Cardiac muscle cell (in vitro differentiated cells and primary cell): Measurements from ENCODE around the gene SEZ6L2. TPM values are rescaled to one million over a fixed set of nuclear protein-coding genes. Genes with fewer than 3 reads are reported as not detected.

ENCODE experiments used
- DNase-seq, 2 donors: peaks; one replicate each; pipeline versions ENCODE4 v3.0.0 to v3.0.0-alpha.2; 2010 to 2017; ENCODE audit warnings: low read depth in 1 of 2, low spot score in 1 of 2
- H3K27ac ChIP-seq: fragments of 200-600 bp; sonication (generic); 2 replicates; pipeline ENCODE4 v1.5.1; 2016
- H3K27me3 ChIP-seq: fragments of 200-600 bp; sonication (generic); 2 replicates; pipeline ENCODE4 v1.6.0; 2016; ENCODE audit warnings: control low read depth
- H3K36me3 ChIP-seq: fragments of 200-600 bp; sonication (generic); 2 replicates; pipeline ENCODE4 v1.5.1; 2016; ENCODE audit warnings: control low read depth
- H3K4me1 ChIP-seq: fragments of 200-600 bp; sonication (generic); 2 replicates; pipeline ENCODE4 v1.8.1; 2017; ENCODE audit warnings: low read depth, mild to moderate bottlenecking, mixed run types
- H3K4me3 ChIP-seq: fragments of 200-600 bp; sonication (generic); 2 replicates; pipeline ENCODE4 v1.5.1; 2016; ENCODE audit warnings: mild to moderate bottlenecking
- H3K9me3 ChIP-seq: fragments of 200-600 bp; sonication (generic); 2 replicates; pipeline ENCODE4 v1.5.1; 2017; ENCODE audit warnings: low read depth, mild to moderate bottlenecking, control low read depth
- CTCF ChIP-seq: IDR thresholded peaks from 2 replicates; pipeline ENCODE4 v1.5.1; 2012; ENCODE audit warnings: low read depth, mild to moderate bottlenecking, low read length
- polyA plus RNA-seq: library from polyadenylated mRNA; unstranded; fragments of >200 nt; fragmentation: Nextera tagmentation; extraction: Ambion mirVana; gene quantifications from 2 replicates; pipeline ENCODE4 v1.2.1, GENCODE V29; 2016
- total RNA-seq: library from RNA; depleted of rRNA; stranded (reverse); fragments of >200 nt; gene quantifications from 2 replicates; pipeline ENCODE4 v1.2.3, GENCODE V29; 2016

The SEZ6L2 gene
- total and polyA plus RNA-seq, 2 experiments from 2014 or later, result 5.8 to 21.1 TPM

- no peaks in the 10 kb centered on the region for H3K9me3 ChIP-seq
- H3K4me1 ChIP-seq, result no peaks in the 10 kb centered on the region
- peak overlapping the region; percentile 99 for H3K27ac ChIP-seq
- H3K36me3 ChIP-seq, result peaks cover 5% of the 10 kb centered on the region
- peak; percentile 11 for TF ChIP-seq CTCF
- H3K27me3 ChIP-seq, result no peaks in the 10 kb centered on the region
- peak; percentile 27 to 43 for DNase-seq
- peak overlapping the region; percentile 88 for H3K4me3 ChIP-seq
These were observed 36.9 kb downstream of the SEZ6L2 start for GRCh38 chr16:29862383-29862883.

GRCh38 chr16:29860218-29860617 lies 39.1 kb downstream of the SEZ6L2 start:
- Histone ChIP-seq H3K4me1 (peaks cover 10% of the 10 kb centered on the region), H3K36me3 (peaks cover 5% of the 10 kb centered on the region), H3K27ac (no peak overlapping the region), H3K9me3 (no peaks in the 10 kb centered on the region), H3K27me3 (no peaks in the 10 kb centered on the region), H3K4me3 (no peak overlapping the region)
- DNase-seq, result no peak
- no peak for TF ChIP-seq CTCF

GRCh38 chr16:29858974-29859373 lies 40.4 kb downstream of the SEZ6L2 start:
- H3K9me3 ChIP-seq, result no peaks in the 10 kb centered on the region
- TF ChIP-seq CTCF, result no peak
- DNase-seq, result no peak
- H3K27ac ChIP-seq, result no peak overlapping the region
- no peak overlapping the region for H3K4me3 ChIP-seq
- peaks cover 10% of the 10 kb centered on the region for H3K4me1 ChIP-seq
- no peaks in the 10 kb centered on the region for H3K27me3 ChIP-seq
- peaks cover 5% of the 10 kb centered on the region for H3K36me3 ChIP-seq

- Histone ChIP-seq H3K4me1 (peaks cover 10% of the 10 kb centered on the region), H3K27ac (no peak overlapping the region), H3K4me3 (no peak overlapping the region), H3K27me3 (no peaks in the 10 kb centered on the region), H3K36me3 (peaks cover 5% of the 10 kb centered on the region), H3K9me3 (no peaks in the 10 kb centered on the region)
- no peak for DNase-seq
- TF ChIP-seq CTCF, result no peak
These were observed 41.1 kb downstream of the SEZ6L2 start for GRCh38 chr16:29858149-29858849.

GRCh38 chr16:29857133-29857760 lies 42.1 kb downstream of the SEZ6L2 start:
- peaks cover 10% of the 10 kb centered on the region for H3K4me1 ChIP-seq
- no peak for TF ChIP-seq CTCF
- H3K36me3 ChIP-seq, result peaks cover 5% of the 10 kb centered on the region
- no peak overlapping the region for H3K4me3 ChIP-seq
- H3K27ac ChIP-seq, result no peak overlapping the region
- peak in 1 of 2 donors; percentile 72 for DNase-seq
- H3K27me3 ChIP-seq, result no peaks in the 10 kb centered on the region
- no peaks in the 10 kb centered on the region for H3K9me3 ChIP-seq
